Osteoblast (primary cell): ENCODE data around the gene IQCH. TPM values are rescaled to one million over a fixed set of nuclear protein-coding genes. Genes with fewer than 3 reads are reported as not detected.

Source experiments
- DNase-seq: peaks from one replicate; pipeline ENCODE4 v3.0.0; 2011; ENCODE audit warnings: low spot score, mixed read lengths; ENCODE audit not compliant: insufficient read length; ENCODE audit errors: missing footprints
- H2AFZ ChIP-seq: 2 replicates; pipeline ENCODE4 v1.6.0; 2011; ENCODE audit warnings: mild to moderate bottlenecking, low read length
- H3K27ac ChIP-seq: 2 replicates; pipeline ENCODE4 v1.5.1; 2011; ENCODE audit warnings: mild to moderate bottlenecking, low read depth, low read length, moderate library complexity
- H3K27me3 ChIP-seq: 2 replicates; pipeline ENCODE4 v1.6.0; 2012; ENCODE audit warnings: mild to moderate bottlenecking, control low read depth, inconsistent platforms, low read length, moderate library complexity; ENCODE audit not compliant: insufficient read depth
- H3K36me3 ChIP-seq: 2 replicates; pipeline ENCODE4 v1.5.1; 2011; ENCODE audit warnings: mild to moderate bottlenecking, low read length, control low read depth, moderate library complexity; ENCODE audit not compliant: insufficient read depth
- H3K4me1 ChIP-seq: 2 replicates; pipeline ENCODE4 v1.5.1; 2011; ENCODE audit warnings: mild to moderate bottlenecking, low read length, control low read depth, moderate library complexity; ENCODE audit not compliant: insufficient read depth
- H3K4me2 ChIP-seq: 2 replicates; pipeline ENCODE4 v1.6.0; 2011; ENCODE audit warnings: mild to moderate bottlenecking, low read length; ENCODE audit not compliant: insufficient read depth
- H3K4me3 ChIP-seq: fragments of 200-600 bp; sonication (generic); 3 replicates; pipeline ENCODE4 v1.5.1; 2012; ENCODE audit warnings: mild to moderate bottlenecking, low read length, inconsistent platforms; ENCODE audit not compliant: insufficient read depth
- H3K79me2 ChIP-seq: 2 replicates; pipeline ENCODE4 v1.6.0; 2012; ENCODE audit warnings: mild to moderate bottlenecking, low read length, control low read depth, inconsistent platforms; ENCODE audit not compliant: insufficient read depth
- H3K9me3 ChIP-seq: 2 replicates; pipeline ENCODE4 v1.5.1; 2011; ENCODE audit warnings: low read depth, low read length, control low read depth
- H4K20me1 ChIP-seq: 2 replicates; pipeline ENCODE4 v1.6.0; 2012; ENCODE audit warnings: mild to moderate bottlenecking, low read length, control low read depth; ENCODE audit not compliant: insufficient read depth
- total RNA-seq: library from RNA; depleted of rRNA; stranded (reverse); fragments of >200 nt; gene quantifications from 2 replicates; pipeline ENCODE4 v1.2.3, GENCODE V29; 2012
- TF ChIP-seq, protein P1 (sequence below): IDR thresholded peaks from 2 replicates; pipeline ENCODE4 v1.5.1; 2011; ENCODE audit warnings: mild to moderate bottlenecking, low read depth, low read length, moderate library complexity; ENCODE audit errors: extremely low read depth

The IQCH gene
- total RNA-seq, 1 donor = 5.8 TPM

GRCh38 chr15:67335026-67335425, 80.4 kb downstream of the IQCH start:
- Histone ChIP-seq H3K36me3 (no peaks in the 10 kb centered on the region), H3K79me2 (no peaks in the 10 kb centered on the region), H3K4me1 (no peaks in the 10 kb centered on the region), H3K4me2 (no peak overlapping the region), H3K27ac (no peak overlapping the region), H4K20me1 (no peaks in the 10 kb centered on the region), H3K27me3 (no peaks in the 10 kb centered on the region), H3K4me3 (no peak overlapping the region), H3K9me3 (no peaks in the 10 kb centered on the region), H2AFZ (no peak overlapping the region)
- no peak for DNase-seq
- TF ChIP-seq, protein P1, sequence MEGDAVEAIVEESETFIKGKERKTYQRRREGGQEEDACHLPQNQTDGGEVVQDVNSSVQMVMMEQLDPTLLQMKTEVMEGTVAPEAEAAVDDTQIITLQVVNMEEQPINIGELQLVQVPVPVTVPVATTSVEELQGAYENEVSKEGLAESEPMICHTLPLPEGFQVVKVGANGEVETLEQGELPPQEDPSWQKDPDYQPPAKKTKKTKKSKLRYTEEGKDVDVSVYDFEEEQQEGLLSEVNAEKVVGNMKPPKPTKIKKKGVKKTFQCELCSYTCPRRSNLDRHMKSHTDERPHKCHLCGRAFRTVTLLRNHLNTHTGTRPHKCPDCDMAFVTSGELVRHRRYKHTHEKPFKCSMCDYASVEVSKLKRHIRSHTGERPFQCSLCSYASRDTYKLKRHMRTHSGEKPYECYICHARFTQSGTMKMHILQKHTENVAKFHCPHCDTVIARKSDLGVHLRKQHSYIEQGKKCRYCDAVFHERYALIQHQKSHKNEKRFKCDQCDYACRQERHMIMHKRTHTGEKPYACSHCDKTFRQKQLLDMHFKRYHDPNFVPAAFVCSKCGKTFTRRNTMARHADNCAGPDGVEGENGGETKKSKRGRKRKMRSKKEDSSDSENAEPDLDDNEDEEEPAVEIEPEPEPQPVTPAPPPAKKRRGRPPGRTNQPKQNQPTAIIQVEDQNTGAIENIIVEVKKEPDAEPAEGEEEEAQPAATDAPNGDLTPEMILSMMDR = no peak

DNA sequence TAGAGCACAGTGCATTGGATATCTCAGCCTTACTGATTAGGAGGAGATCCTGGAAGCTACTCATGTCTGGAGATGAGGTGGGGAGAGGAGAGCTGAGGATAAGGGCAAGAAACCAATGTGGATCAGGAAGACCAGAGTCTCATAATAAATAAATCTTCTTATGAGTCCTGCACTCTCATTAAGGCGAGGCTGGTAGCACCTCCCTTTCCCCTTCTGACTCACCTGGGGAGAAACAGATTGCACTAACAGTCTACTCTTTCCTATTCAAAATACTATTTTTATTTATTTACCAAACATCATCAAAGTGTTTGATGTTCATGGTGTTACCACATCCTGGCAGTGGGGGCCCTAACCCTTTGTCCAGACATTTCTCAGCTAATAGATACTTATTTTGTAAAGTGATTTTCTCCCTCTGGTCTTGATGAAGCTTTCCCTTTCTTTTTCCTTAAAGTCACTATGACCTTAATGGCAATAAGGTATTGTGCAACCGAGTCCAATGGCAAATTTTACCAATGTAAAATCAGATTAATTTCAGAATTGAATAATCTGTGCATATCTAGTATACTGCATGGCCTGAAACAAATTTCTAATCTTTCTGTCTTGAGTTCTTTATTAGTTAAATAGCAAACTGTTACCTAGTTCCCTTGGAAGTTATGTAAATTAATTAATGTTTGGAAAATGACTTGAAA, 81.1 kb downstream of the IQCH start:
- Histone ChIP-seq H3K4me3 (no peak overlapping the region), H3K79me2 (no peaks in the 10 kb centered on the region), H3K9me3 (no peaks in the 10 kb centered on the region), H3K27me3 (no peaks in the 10 kb centered on the region), H4K20me1 (no peaks in the 10 kb centered on the region), H3K4me2 (no peak overlapping the region), H3K36me3 (no peaks in the 10 kb centered on the region), H3K4me1 (no peaks in the 10 kb centered on the region), H2AFZ (no peak overlapping the region), H3K27ac (no peak overlapping the region)
- no peak for DNase-seq
- TF ChIP-seq, protein P1 = no peak

DNA sequence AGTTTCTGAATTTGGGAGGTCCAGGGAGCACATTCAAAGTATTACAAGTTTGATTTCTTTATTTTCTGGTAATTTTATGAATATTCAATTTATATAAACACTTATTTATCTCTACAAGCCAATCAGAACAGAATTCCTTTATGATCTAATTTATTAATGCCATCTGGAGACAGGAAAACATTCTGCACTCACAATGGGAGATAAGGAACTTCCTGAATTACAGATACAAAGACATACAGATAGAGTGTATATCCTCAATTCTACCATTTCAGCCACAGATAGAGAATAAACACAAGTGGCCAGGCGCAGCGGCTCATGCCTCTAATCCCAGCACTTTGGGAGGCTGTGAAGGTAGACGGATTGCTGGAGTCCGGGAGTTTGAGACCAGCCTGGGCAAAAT, 86.0 kb downstream of the IQCH start:
- Histone ChIP-seq H3K9me3 (no peaks in the 10 kb centered on the region), H3K27ac (no peak overlapping the region), H3K4me2 (no peak overlapping the region), H4K20me1 (no peaks in the 10 kb centered on the region), H2AFZ (no peak overlapping the region), H3K4me1 (no peaks in the 10 kb centered on the region), H3K4me3 (no peak overlapping the region), H3K27me3 (no peaks in the 10 kb centered on the region), H3K36me3 (no peaks in the 10 kb centered on the region), H3K79me2 (no peaks in the 10 kb centered on the region)
- TF ChIP-seq, protein P1 = no peak
- DNase-seq = no peak

- Histone ChIP-seq H3K36me3 (no peaks in the 10 kb centered on the region), H2AFZ (no peak overlapping the region), H3K4me1 (no peaks in the 10 kb centered on the region), H4K20me1 (no peaks in the 10 kb centered on the region), H3K4me2 (no peak overlapping the region), H3K27me3 (no peaks in the 10 kb centered on the region), H3K27ac (no peak overlapping the region), H3K79me2 (no peaks in the 10 kb centered on the region), H3K4me3 (no peak overlapping the region), H3K9me3 (no peaks in the 10 kb centered on the region)
- TF ChIP-seq, protein P1 = no peak
- DNase-seq = no peak
Measured at GRCh38 chr15:67341539-67341938, 87.0 kb downstream of the IQCH start.
